ENCODE data around the gene CDC42BPA. TPM values are rescaled to one million over a fixed set of nuclear protein-coding genes. Genes with fewer than 3 reads are reported as not detected.
"Not testable (repeated sequence)": the region's sequence is repeated elsewhere in the genome, so short reads cannot be mapped to it uniquely, and the experiment has no call there.

The CDC42BPA gene
- total and polyA plus RNA-seq, 5 donors, result 12.9 to 38.0 (median 36.5) TPM

- 70% methylated on average over 7 of the region's 7 CpGs for WGBS
- Histone ChIP-seq H3K27me3 (ENCODE audit: control insufficient read depth, insufficient read depth) (no peaks in the 10 kb centered on the region), H3K4me3 (ENCODE audit: low read length) (no peak overlapping the region), H3K27ac (ENCODE audit: low read length) (peak overlapping the region; percentile 81), H3K4me1 (ENCODE audit: control insufficient read depth, insufficient read depth, low read length) (peaks cover 3% of the 10 kb centered on the region), H3K9me3 (ENCODE audit: control insufficient read depth, low read length) (no peaks in the 10 kb centered on the region)
- intact Hi-C loops (cut with DNase I), result no loop called here
- DNase-seq, result no peak
- peak in 1 of 2 donors; percentile 8 for ATAC-seq
These were observed 38.4 kb upstream of the CDC42BPA start for GRCh38 chr1:227356620-227357146.

GRCh38 chr1:227355542-227356245 lies 37.4 kb upstream of the CDC42BPA start:
- ATAC-seq (no peak), DNase-seq (no peak)
- no peak overlapping the region for H3K4me3 ChIP-seq (ENCODE audit: low read length)
- 92% methylated on average over 15 of the region's 15 CpGs for WGBS
- no peaks in the 10 kb centered on the region for H3K9me3 ChIP-seq (ENCODE audit: control insufficient read depth, low read length)
- peaks cover 3% of the 10 kb centered on the region for H3K4me1 ChIP-seq (ENCODE audit: control insufficient read depth, insufficient read depth, low read length)
- H3K27me3 ChIP-seq (ENCODE audit: control insufficient read depth, insufficient read depth), result no peaks in the 10 kb centered on the region
- no peak overlapping the region for H3K27ac ChIP-seq (ENCODE audit: low read length)
- intact Hi-C loops (cut with DNase I), result no loop called here

GRCh38 chr1:227353186-227353585 lies 34.9 kb upstream of the CDC42BPA start:
- DNase-seq, result no peak
- Histone ChIP-seq H3K27ac (ENCODE audit: low read length) (no peak overlapping the region), H3K4me1 (ENCODE audit: control insufficient read depth, insufficient read depth, low read length) (peaks cover 3% of the 10 kb centered on the region), H3K9me3 (ENCODE audit: control insufficient read depth, low read length) (no peaks in the 10 kb centered on the region), H3K4me3 (ENCODE audit: low read length) (no peak overlapping the region), H3K27me3 (ENCODE audit: control insufficient read depth, insufficient read depth) (no peaks in the 10 kb centered on the region)
- intact Hi-C loops (cut with DNase I), result no loop called here
- no peak for ATAC-seq
- 78% methylated on average over 4 of the region's 4 CpGs for WGBS

GRCh38 chr1:227352164-227352563 lies 33.9 kb upstream of the CDC42BPA start:
- DNase-seq; H3K27ac ChIP-seq (ENCODE audit: low read length); H3K27me3 ChIP-seq (ENCODE audit: control insufficient read depth, insufficient read depth); ATAC-seq; H3K4me1 ChIP-seq (ENCODE audit: control insufficient read depth, insufficient read depth, low read length); H3K9me3 ChIP-seq (ENCODE audit: control insufficient read depth, low read length); intact Hi-C loops (cut with DNase I); H3K4me3 ChIP-seq (ENCODE audit: low read length): not testable (repeated sequence)
- WGBS, result 92% methylated on average over 2 of the region's 2 CpGs

GRCh38 chr1:227351443-227351842 lies 33.2 kb upstream of the CDC42BPA start:
- Histone ChIP-seq H3K27ac (ENCODE audit: low read length) (no peak overlapping the region), H3K27me3 (ENCODE audit: control insufficient read depth, insufficient read depth) (no peaks in the 10 kb centered on the region), H3K4me3 (ENCODE audit: low read length) (no peak overlapping the region), H3K4me1 (ENCODE audit: control insufficient read depth, insufficient read depth, low read length) (no peaks in the 10 kb centered on the region), H3K9me3 (ENCODE audit: control insufficient read depth, low read length) (no peaks in the 10 kb centered on the region)
- intact Hi-C loops (cut with DNase I), result no loop called here
- no peak for DNase-seq
- WGBS, result 0% methylated on average over 1 of the region's 1 CpG
- ATAC-seq, result peak; percentile 81 to 85

GRCh38 chr1:227349967-227350366 lies 31.7 kb upstream of the CDC42BPA start:
- Histone ChIP-seq H3K9me3 (ENCODE audit: control insufficient read depth, low read length) (no peaks in the 10 kb centered on the region), H3K27me3 (ENCODE audit: control insufficient read depth, insufficient read depth) (no peaks in the 10 kb centered on the region), H3K27ac (ENCODE audit: low read length) (no peak overlapping the region), H3K4me3 (ENCODE audit: low read length) (no peak overlapping the region), H3K4me1 (ENCODE audit: control insufficient read depth, insufficient read depth, low read length) (no peaks in the 10 kb centered on the region)
- DNase-seq (no peak), ATAC-seq (no peak)
- intact Hi-C loops (cut with DNase I), result no loop called here
- WGBS, result 98% methylated on average over 3 of the region's 3 CpGs

GRCh38 chr1:227343727-227344551 lies 25.6 kb upstream of the CDC42BPA start:
- intact Hi-C loops (cut with DNase I), result no loop called here
- H3K4me1 ChIP-seq (ENCODE audit: control insufficient read depth, insufficient read depth, low read length), result no peaks in the 10 kb centered on the region
- ATAC-seq, result peak in 1 of 2 donors; percentile 55
- 29% methylated on average over 3 of the region's 3 CpGs for WGBS
- H3K27ac ChIP-seq (ENCODE audit: low read length), result no peak overlapping the region
- no peaks in the 10 kb centered on the region for H3K9me3 ChIP-seq (ENCODE audit: control insufficient read depth, low read length)
- no peak for DNase-seq
- no peak overlapping the region for H3K4me3 ChIP-seq (ENCODE audit: low read length)
- no peaks in the 10 kb centered on the region for H3K27me3 ChIP-seq (ENCODE audit: control insufficient read depth, insufficient read depth)

- H3K27ac ChIP-seq (ENCODE audit: low read length), result no peak overlapping the region
- no peak overlapping the region for H3K4me3 ChIP-seq (ENCODE audit: low read length)
- DNase-seq (no peak), ATAC-seq (no peak)
- no peaks in the 10 kb centered on the region for H3K27me3 ChIP-seq (ENCODE audit: control insufficient read depth, insufficient read depth)
- intact Hi-C loops (cut with DNase I), result no loop called here
- H3K9me3 ChIP-seq (ENCODE audit: control insufficient read depth, low read length), result no peaks in the 10 kb centered on the region
- H3K4me1 ChIP-seq (ENCODE audit: control insufficient read depth, insufficient read depth, low read length), result no peaks in the 10 kb centered on the region
These were observed 24.9 kb upstream of the CDC42BPA start for GRCh38 chr1:227343206-227343605.

GRCh38 chr1:227342075-227342829 lies 24.0 kb upstream of the CDC42BPA start:
- Histone ChIP-seq H3K27ac (ENCODE audit: low read length) (no peak overlapping the region), H3K4me3 (ENCODE audit: low read length) (no peak overlapping the region), H3K9me3 (ENCODE audit: control insufficient read depth, low read length) (no peaks in the 10 kb centered on the region), H3K27me3 (ENCODE audit: control insufficient read depth, insufficient read depth) (no peaks in the 10 kb centered on the region), H3K4me1 (ENCODE audit: control insufficient read depth, insufficient read depth, low read length) (no peaks in the 10 kb centered on the region)
- intact Hi-C loops (cut with DNase I), result no loop called here
- WGBS, result 95% methylated on average over 3 of the region's 3 CpGs
- DNase-seq (no peak), ATAC-seq (no peak)

- intact Hi-C loops (cut with DNase I); ATAC-seq; H3K4me3 ChIP-seq (ENCODE audit: low read length); H3K27ac ChIP-seq (ENCODE audit: low read length); DNase-seq; H3K4me1 ChIP-seq (ENCODE audit: control insufficient read depth, insufficient read depth, low read length); H3K9me3 ChIP-seq (ENCODE audit: control insufficient read depth, low read length); H3K27me3 ChIP-seq (ENCODE audit: control insufficient read depth, insufficient read depth): not testable (repeated sequence)
- 92% methylated on average over 4 of the region's 4 CpGs for WGBS
These were observed 17.8 kb upstream of the CDC42BPA start for GRCh38 chr1:227336136-227336535.
